HG03039 (cell line): ENCODE results near the gene ABCC1.
"Not testable (repeated sequence)": the region's sequence is repeated elsewhere in the genome, so short reads cannot be mapped to it uniquely, and the experiment has no call there.

Source experiments
- ATAC-seq: cut with Tn5 transposase; IDR thresholded peaks from one replicate; pipeline ENCODE4 v1.9.1; 2021; ENCODE audit warnings: mild to moderate bottlenecking, moderate library complexity; ENCODE audit not compliant: unreplicated experiment

Gene ABCC1

DNA sequence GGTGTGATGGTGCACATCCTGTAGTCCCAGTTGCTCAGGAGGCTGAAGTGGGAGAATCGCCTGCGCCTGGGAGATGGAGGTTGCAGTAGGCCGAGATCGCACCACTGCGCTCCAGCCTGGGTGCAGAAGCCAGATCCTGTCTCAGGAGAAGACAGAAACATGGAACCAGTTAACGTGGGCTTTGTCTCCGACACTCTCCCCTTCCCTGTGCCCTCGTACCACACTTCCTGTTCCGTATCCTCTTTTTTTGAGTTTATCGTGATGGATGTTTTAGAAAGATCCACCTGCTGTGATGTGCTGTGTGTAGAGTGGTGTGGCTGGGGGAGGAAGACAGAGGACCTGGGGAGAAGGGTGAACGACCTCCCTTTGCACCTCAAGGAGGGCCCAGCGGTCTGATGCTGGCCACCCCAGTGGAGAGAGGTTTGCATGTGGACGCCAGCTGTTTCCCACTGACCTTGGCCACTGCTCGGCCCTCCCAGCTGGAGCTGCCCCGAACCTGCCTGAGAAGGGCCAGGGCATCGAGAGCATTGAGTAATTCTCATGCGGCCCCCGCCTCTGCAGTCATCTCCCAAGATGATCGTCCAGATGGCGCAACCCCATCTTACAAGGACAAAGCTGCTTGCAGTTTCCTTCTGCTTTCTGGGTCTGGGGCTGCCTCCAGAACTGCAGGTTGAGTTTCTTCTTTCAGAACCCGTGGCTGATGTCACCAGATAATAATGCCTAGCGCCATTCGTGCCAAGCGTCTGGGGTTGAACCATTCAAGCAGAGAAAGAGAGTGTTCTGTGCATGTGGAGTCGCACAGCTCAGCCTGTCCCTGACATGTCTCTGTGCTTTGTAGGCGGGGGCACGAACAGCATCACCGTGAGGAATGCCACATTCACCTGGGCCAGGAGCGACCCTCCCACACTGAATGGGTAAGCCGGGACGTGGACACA, 126.3 kb downstream of the ABCC1 start:
- ATAC-seq: no peak

DNA sequence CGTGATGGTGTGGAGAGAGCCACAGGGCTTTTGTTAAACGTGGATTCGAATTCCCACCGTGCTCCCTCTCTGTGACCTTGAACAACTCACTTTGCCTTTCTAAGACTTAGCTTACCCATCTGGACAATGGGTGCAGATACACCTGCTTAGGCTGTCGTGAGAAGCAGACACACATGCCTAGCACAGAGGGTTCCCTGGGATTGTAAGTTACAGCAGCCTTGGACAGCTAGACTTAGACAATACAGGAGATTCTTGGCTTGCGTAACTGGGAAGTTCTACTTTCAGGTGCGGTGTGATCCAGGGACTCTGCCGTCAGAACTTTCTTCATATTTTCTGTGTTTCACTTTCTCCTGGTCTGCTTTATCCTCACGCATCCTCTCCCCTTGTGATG, 127.0 kb downstream of the ABCC1 start:
- ATAC-seq: no peak

DNA sequence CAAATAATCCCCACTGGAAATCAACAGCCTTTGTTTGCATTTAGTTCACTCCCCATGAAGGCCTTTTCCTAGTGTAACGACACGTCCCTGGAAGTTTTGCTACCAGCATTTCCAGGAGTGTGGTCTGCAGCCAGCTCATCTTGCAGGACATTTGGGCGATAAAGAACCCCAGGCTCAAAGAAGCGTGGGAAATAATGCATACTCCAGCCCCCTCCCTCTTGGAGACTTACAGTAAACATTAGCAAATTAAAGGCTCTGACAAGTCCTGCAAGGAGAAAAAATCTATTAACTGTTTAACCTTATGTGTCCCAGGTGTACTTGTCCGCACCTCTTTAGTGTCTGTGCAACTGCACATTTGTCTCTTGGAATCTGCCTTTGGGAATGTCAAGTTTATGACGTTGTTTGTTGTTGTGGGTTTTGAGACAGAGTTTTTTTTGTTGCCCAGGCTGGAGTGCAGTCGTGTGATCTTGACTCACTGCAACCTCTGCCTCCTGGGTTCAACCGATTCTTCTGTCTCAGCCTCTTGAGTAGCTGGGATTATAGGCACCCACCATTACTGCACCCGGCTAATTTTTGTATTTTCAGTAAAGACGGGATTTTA, 131.1 kb downstream of the ABCC1 start:
- ATAC-seq: no peak

DNA sequence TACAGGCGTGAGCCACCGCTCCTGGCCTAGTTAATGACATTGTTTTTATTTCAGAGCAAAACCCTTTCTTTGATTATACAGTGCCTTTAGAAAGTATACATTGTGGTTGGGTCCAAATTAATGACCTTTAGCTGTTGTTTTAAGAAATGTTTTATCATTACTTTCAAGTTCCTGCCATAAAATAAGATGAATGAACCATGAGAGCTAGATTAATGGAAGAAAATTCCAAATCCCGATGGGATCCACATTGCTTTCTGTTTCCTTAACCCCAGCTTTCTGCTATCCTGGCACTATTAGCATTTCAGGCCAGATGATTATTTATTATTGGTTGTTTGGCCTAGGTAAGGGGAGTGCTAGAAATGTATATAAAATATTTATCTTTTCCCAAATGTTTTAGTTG, 131.7 kb downstream of the ABCC1 start:
- ATAC-seq: no peak

DNA sequence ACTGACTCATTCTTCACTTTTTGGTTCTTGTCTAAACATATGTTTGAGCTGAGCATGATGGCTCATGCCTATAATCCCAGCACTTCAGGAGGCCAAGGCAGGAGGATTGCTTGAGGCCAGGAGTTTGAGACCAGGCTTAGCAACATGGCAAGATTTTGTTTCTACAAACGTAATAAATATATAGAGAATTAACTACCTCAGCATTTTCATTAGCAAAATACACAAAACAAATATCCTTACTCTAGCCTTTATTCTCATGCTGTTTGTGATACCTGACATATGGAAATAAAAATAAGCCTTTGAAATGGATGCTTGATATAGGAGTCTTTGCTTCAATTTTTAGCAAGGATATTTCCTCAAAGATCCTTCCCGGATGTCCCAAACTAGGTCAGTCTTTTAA, 132.8 kb downstream of the ABCC1 start:
- ATAC-seq: no peak

DNA sequence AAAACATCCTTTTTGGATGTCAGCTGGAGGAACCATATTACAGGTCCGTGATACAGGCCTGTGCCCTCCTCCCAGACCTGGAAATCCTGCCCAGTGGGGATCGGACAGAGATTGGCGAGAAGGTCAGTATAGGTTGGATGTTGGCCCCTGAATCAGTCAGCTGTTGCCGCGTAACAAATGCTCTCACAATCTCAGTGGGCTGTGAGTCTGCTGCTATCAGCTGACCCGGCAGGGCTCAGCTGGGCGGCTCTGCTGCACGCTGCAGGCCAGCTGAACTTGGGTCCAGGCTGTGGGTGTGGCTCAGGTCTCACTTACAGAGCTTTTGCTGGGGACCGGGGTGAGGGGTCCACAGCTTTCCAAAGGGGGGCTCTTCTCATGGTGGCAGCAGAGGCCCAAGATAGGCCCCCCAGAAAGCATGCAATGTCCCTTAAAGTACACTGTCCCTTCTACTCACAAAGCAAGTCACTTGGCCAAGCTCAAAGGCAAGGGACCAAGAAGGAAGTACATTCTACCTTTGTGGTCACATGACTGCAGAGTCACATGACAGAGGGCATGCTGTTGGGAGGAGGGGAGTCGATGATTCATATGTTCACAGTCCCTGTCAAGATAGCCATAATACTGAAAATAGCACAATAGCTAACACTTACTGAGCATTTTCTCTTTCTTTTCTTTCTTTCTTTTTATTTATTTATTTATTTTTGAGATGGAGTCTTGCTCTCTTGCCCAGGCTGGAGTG, 134.2 kb downstream of the ABCC1 start:
- ATAC-seq: no peak

DNA sequence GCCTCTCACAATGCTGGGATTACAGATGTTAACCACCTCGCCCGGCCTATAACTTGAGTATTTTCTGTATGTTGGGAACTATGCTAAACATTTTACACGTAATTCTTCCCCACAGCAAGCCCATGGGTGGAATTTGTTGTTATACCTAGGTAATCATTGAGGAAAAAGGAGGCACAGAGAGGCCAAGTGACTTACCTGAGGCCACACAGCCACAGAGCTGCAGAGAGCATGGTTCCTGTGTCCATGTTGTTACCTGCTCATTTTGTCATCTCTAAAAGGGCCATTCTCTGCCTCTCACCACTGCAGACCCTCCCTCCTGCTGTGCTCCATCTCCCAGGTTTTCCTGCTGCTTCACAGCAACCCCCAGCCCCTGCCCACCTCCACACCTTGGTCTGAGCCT, 135.5 kb downstream of the ABCC1 start:
- ATAC-seq: no peak

DNA sequence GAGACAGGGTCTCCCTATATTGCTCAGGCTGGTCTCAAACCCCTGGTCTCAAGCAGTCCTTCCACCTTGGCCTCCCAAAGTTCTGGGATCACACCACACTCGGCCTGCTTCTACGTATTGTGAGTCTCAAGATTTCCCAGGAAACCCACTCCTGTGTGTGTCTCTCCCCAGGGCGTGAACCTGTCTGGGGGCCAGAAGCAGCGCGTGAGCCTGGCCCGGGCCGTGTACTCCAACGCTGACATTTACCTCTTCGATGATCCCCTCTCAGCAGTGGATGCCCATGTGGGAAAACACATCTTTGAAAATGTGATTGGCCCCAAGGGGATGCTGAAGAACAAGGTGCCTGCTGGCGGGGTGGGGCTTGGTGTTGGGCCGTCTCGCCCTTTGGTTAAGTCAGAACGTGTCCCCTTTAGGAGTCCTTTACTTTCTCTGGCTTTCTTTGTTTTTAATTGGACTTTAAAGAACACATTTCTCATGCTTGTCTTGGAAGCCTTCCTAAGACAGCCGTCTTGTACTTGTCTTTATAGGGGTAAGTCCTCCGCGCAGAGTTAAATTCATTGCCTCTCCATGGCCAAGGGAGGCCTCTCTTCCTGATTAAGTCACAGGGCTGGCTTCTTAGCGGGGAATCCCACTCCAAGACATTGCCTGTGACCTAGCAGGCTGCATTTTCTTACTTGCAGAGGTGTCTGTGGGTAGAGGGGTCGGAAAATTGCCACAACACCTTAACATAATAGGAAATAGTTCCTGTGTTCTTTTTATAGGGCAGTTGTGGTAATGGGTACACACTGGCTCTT, 137.4 kb downstream of the ABCC1 start:
- ATAC-seq: no peak

DNA sequence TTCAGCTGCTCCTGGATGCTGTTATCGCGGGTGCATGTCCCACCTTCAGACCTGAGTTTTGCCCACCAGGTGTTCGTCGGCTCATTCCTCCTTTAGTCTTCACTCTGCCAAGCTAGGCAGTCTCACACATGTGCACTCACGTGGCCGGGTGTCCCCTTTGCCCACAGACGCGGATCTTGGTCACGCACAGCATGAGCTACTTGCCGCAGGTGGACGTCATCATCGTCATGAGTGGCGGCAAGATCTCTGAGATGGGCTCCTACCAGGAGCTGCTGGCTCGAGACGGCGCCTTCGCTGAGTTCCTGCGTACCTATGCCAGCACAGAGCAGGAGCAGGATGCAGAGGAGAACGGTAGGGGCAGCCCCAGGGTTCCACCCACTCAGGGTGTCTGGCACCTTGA, 140.8 kb downstream of the ABCC1 start:
- no peak for ATAC-seq

DNA sequence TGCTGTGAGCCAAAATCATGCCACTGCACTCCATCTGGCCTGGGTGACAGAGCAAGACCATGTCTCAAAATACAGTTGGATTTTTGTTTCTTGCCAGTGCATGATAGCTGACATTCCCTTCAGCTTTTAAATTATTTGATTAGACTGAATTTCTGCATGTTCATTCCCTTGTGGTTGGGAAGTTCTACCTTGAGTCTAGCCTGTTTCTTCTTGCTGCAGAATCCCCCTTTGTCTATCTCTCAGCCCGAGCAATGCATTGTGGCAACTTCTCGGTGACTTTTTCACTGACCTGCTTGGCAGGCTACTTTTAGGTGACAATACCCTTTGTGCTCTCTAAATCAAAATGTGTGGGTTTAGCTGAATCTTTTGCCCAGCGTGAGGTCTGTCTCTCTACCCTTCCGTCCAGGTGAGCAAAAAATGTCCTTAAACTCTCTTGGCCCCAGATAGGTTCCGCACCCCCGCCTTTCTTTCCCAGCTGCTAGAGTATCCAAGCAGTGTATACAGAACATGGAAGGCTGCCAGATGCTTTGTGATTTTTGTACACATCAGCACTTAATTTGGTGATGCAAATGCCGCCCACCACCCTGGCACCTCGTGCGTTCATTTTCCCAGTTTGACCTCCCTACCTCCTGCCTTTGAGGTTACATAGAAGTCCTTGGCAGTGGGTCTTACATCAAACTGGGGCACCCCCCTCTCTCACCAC, 143.7 kb downstream of the ABCC1 start:
- no peak for ATAC-seq

DNA sequence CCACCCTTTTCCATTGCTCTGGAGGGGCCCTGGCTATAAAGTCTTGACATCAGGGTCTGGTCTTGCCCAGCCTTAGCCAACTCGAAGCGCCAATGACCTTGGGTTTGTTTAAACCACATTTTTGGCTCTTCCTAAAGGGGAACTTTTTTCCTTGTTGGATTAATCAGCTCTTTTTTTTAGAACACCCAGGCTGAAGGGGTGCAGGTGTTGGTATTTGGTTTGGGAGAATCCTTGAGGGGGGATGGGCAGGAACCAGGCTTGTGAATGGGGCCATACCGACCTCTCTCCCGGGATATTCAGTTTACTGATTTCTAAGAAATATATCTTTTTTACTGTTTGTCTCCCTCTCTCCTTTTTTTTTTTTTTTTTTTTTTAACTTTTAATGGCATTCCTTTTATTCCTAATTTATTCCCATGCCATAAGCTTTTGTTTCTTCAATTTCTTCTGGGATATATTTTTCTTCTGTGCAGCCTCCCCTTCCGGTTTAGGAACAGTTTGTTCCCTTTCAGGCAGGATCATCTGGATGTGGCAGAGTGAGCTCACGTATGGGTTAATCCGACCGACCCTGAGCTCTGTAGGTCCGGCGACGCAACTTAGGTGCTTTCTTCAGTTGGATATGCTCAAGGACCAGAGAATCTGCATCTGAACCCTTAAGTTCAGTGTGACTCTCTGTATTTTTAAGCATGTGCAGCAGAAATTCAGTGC, 144.4 kb downstream of the ABCC1 start:
- ATAC-seq: no peak

DNA sequence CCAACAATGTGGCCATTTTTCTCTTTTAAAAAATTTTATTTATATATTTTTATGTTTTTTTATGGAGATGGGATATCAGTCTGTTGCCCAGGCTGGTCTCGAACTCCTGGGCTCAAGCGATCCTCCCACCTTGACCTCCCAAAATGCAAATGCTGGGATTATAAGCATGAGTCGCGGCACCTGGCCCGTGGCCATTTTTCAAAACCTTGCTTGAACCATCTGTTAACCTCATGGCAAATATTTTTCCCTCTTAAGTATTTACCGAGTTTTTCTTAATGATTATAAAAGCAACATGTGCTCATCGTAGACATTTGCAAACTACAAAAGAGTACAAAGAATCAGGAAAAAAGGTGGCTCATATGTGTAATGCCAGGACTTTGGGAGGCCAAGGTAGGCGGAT, 146.2 kb downstream of the ABCC1 start:
- ATAC-seq: no peak

DNA sequence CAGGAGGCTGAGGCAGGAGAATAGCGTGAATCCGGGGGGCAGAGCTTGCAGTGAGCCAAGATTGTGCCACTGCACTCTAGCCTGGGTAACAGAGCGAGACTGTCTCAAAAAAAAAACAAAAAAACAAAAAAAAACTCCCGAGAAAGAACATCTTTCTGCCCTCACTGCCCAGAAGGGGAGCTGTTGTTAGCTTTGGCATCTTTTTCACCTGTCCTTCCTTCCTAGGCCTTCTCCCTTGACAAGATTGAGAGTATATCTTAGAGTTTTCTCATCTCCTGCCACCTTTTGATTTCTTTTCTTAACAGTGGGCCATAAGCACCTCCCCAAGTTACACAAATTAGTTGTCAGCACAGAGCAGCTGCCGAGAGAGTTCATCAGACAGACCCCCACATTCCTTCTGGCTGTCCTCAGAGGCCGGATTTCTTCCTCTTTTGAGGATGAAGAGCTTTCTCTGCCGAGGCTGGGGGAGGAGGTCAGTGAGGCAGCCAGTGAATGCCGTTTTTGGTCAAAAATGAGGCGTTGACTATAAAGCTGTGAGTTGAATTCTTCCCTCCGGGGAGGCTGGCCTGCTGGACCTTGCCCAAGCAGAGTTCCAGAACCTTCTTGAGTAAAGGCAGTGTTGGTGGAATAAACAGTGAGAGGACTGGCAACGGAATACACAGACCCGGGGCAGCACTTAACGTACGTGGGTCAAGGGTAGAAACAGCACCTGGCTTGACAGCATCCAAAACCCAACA, 146.9 kb downstream of the ABCC1 start:
- no peak for ATAC-seq

DNA sequence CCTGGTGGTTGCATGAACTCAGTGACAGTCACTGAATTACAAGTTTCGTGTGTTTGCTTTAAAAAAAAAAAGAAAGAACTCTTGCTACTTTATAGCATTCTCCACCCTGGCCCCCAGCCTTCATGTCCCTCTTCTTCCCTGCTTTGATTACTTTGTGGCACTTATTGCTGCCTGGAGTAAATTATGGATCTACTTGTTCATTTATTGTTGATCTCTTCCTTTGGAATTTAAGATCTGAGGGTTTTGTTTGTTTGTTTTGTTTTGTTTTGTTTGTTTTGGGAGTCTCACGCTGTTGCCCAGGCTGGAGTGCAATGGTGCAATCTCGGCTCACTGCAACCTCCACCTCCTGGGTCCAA, 147.4 kb downstream of the ABCC1 start:
- no peak for ATAC-seq

DNA sequence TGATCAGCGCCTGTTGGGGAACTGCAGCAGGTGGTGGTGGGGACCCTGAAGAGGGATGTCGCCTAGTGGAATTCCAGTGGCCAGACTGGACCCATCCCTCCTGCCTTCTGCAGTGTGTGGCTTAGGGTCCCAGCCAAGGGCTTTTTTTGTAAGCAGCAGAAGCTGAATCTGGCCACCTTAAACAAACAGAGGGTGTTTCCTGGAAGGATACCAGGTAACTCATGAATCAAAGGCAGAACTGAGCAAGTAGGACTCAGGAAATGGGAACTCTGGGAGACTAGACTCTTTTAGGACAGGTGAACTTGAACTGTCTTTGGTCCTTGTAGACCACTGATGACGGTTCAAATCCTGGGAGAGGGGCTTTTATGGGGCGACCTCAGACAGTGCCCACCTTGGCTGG, 149.9 kb downstream of the ABCC1 start:
- no peak for ATAC-seq

DNA sequence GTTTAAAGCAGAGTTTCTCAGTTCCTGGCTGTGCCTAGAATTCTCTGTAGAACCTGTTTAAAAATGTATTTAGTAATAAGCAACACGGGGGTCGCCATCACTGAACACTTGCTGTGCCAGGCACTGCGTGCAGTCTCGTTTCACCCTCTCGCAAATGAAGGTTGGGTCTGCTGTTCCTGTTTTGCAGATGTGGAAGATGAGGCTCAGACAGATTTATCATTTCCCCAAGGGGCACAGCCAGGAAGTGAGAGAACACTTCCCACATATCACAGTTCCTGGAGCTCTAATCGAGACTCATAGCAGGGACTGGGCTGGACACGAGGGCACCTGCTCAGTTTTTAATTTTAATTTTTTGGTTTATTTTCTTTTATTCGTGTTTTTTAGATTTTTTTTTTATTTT, 151.2 kb downstream of the ABCC1 start:
- no peak for ATAC-seq

DNA sequence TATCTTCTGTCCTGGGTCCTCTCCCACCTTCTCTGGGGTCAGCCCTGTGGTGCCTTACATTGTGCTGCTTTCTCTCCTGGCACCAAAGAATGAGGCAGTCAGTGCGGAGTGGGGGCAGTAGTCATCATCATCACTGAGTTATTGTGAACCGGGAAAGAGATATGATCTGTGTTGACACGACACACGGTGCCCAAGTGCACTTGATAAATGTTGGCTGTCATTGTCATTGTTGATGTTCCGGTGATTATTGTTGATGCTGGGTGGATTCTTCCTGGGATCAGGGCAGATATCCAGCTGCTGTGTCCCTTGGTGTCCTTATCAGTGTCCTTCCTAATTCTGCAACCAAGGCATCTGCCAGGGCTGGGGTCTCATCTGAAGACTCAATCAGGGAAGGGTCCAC, 152.2 kb downstream of the ABCC1 start:
- ATAC-seq: no peak

DNA sequence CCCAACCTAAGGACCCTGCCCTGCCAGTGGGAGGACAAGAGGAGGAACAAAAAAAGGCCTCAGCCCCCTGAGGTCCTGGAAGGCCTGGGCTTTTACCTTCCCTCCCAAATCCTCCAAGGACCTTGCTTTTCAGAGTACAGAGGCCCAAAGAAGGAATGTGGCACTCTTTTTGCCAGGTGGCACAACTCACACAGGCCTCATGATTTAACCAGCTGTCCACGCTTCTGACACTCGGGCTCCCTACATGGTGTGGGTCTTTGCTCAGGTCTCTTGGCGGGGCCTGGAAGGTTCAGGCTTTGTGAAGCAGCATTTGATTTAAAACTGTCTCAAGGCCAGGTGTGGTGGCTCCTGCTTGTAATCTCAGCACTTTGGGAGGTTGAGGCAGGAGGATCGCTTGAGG, 153.3 kb downstream of the ABCC1 start:
- ATAC-seq: no peak

DNA sequence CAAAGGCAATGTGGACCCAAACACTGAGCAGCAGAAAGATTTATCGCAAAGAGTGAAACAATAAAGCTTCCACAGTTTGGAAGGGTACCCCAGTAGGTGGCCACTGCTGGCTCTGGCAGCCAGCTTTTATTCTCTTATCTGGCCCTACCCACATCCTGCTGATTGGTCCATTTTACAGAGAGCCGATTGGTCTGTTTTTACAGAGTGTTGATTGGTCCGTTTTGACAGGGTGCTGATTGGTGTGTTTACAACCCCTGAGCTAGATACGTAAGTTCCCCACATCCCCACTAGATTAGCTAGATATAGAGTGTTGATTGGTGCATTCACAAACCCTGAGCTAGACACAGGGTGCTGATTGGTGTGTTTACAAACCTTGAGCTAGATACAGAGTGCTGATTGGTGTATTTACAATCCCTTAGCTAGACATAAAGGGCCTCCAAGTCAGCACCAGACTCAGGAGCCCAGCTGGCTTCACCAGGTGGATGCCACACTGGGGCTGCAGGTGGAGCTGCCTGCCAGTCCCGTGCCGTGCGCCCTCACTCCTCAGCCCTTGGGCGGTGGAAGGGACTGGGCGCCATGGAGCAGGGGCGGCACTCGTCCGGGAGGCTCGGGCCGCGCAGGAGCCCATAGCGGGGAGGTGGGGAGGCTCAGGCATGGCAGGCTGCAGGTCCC, 154.9 kb downstream of the ABCC1 start:
- not testable (repeated sequence) for ATAC-seq
